Activated CD8-positive, alpha-beta T cell treated with anti-CD3 and anti-CD28 coated beads for 36 hours (primary cell): ENCODE data around the gene MEIS1. TPM values are rescaled to one million over a fixed set of nuclear protein-coding genes. Genes with fewer than 3 reads are reported as not detected.

ENCODE experiments used
- ATAC-seq: fragments of 200-7000 bp; cut with Tn5 transposase; one replicate; pipeline ENCODE4 v1.10.0; 2021; ENCODE audit warnings: mild to moderate bottlenecking, moderate library complexity
- CTCF ChIA-PET: fragments of 350-600 bp; sonication (Branson Sonifier 250); formaldehyde crosslinking; loops from one replicate; lab custom pipeline; 2021; ENCODE audit warnings: antibody characterized with exemption; lab: Charles Lee
- POLR2A ChIA-PET: fragments of 350-600 bp; sonication (Branson Sonifier 250); formaldehyde crosslinking; loops from one replicate; lab custom pipeline; 2021; ENCODE audit warnings: antibody characterized with exemption; lab: Charles Lee
- DNase-seq: peaks from one replicate; pipeline ENCODE4 v3.0.0-alpha.2; 2020
- H3K27ac Mint-ChIP-seq: one replicate; pipeline ENCODE4 v1.8.0; 2021; ENCODE audit warnings: mild to moderate bottlenecking, mixed read lengths
- H3K27me3 Mint-ChIP-seq: one replicate; pipeline ENCODE4 v1.8.0; 2021; ENCODE audit warnings: mixed read lengths
- H3K36me3 Mint-ChIP-seq: one replicate; pipeline ENCODE4 v1.8.0; 2021; ENCODE audit warnings: low read depth, mixed read lengths
- H3K4me1 Mint-ChIP-seq: one replicate; pipeline ENCODE4 v1.8.0; 2021; ENCODE audit warnings: low read depth, mixed read lengths
- H3K4me3 Mint-ChIP-seq: one replicate; pipeline ENCODE4 v1.8.0; 2021; ENCODE audit warnings: mild to moderate bottlenecking, moderate library complexity, mixed read lengths
- H3K9me3 Mint-ChIP-seq: one replicate; pipeline ENCODE4 v1.8.0; 2021; ENCODE audit warnings: mixed read lengths
- CTCF ChIP-seq: fragments of 200-600 bp; IDR thresholded peaks from one replicate; pipeline ENCODE4 v1.8.0; 2022; ENCODE audit warnings: antibody characterized with exemption, mild to moderate bottlenecking
- intact Hi-C: fragments of 100-400 bp; cut with micrococcal nuclease; formaldehyde crosslinking; loops from one replicate; pipeline ENCODE4 v1.10.0; 2022
- total RNA-seq, 2 experiments: library from RNA; stranded (reverse); gene quantifications; one replicate each; pipeline ENCODE4 v1.2.3, GENCODE V29; 2021

The MEIS1 gene
- total RNA-seq, 2 experiments from 2014 or later, result not detected

- H3K27me3 Mint-ChIP-seq, result peaks cover 74% of the 10 kb centered on the region
- H3K36me3 Mint-ChIP-seq, result no peaks in the 10 kb centered on the region
- CTCF ChIA-PET, result no interaction called here
- no peak overlapping the region for H3K27ac Mint-ChIP-seq
- POLR2A ChIA-PET, result no interaction called here
- intact Hi-C loops, result loop anchor here (10.0 kb wide), 1 partner anchor 1596 kb away; no protein-coding TSS in a partner anchor
- no peak for TF ChIP-seq CTCF
- H3K4me3 Mint-ChIP-seq, result no peak overlapping the region
- H3K9me3 Mint-ChIP-seq, result no peaks in the 10 kb centered on the region
- ATAC-seq, result no peak
- DNase-seq, result no peak
- H3K4me1 Mint-ChIP-seq, result peaks cover 15% of the 10 kb centered on the region
Measured at GRCh38 chr2:66438498-66438833, 3.5 kb downstream of the MEIS1 start.

GRCh38 chr2:66438891-66439811 is 4.2 kb downstream of the MEIS1 start:
- ATAC-seq (no peak), DNase-seq (no peak)
- H3K27ac Mint-ChIP-seq, result no peak overlapping the region
- no peak for TF ChIP-seq CTCF
- H3K36me3 Mint-ChIP-seq, result no peaks in the 10 kb centered on the region
- intact Hi-C loops, result loop anchor here (10.0 kb wide), 1 partner anchor 1596 kb away; no protein-coding TSS in a partner anchor
- ChIA-PET CTCF (interaction anchor here (0.9 to 1.0 kb wide), 2 partner anchors 11 to 136 kb away, joined by 3 read pairs; no protein-coding TSS in a partner anchor), POLR2A (no interaction called here)
- H3K4me3 Mint-ChIP-seq, result no peak overlapping the region
- no peaks in the 10 kb centered on the region for H3K9me3 Mint-ChIP-seq
- H3K27me3 Mint-ChIP-seq, result peaks cover 76% of the 10 kb centered on the region
- H3K4me1 Mint-ChIP-seq, result peaks cover 10% of the 10 kb centered on the region

- ChIA-PET POLR2A (no interaction called here), CTCF (interaction anchor here (0.9 to 1.0 kb wide), 2 partner anchors 12 to 135 kb away, joined by 3 read pairs; no protein-coding TSS in a partner anchor)
- intact Hi-C loops, result loop anchor here (10.0 kb wide), 1 partner anchor 1595 kb away; no protein-coding TSS in a partner anchor
- DNase-seq, result no peak
- H3K9me3 Mint-ChIP-seq, result no peaks in the 10 kb centered on the region
- no peak for TF ChIP-seq CTCF
- H3K4me1 Mint-ChIP-seq, result peaks cover 3% of the 10 kb centered on the region
- H3K27ac Mint-ChIP-seq, result no peak overlapping the region
- H3K27me3 Mint-ChIP-seq, result peaks cover 71% of the 10 kb centered on the region
- no peak for ATAC-seq
- H3K4me3 Mint-ChIP-seq, result no peak overlapping the region
- no peaks in the 10 kb centered on the region for H3K36me3 Mint-ChIP-seq
Measured at GRCh38 chr2:66439812-66440542, 5.1 kb downstream of the MEIS1 start.

GRCh38 chr2:66440708-66441497 is 6.0 kb downstream of the MEIS1 start:
- Mint-ChIP-seq H3K4me1 (no peaks in the 10 kb centered on the region), H3K36me3 (no peaks in the 10 kb centered on the region), H3K4me3 (no peak overlapping the region), H3K9me3 (no peaks in the 10 kb centered on the region), H3K27ac (no peak overlapping the region), H3K27me3 (peaks cover 66% of the 10 kb centered on the region)
- intact Hi-C loops, result no loop called here
- DNase-seq (no peak), ATAC-seq (no peak)
- CTCF ChIA-PET, result interaction anchor here (0.9 to 1.0 kb wide), 2 partner anchors 13 to 135 kb away, joined by 3 read pairs; no protein-coding TSS in a partner anchor
- TF ChIP-seq CTCF, result no peak
- POLR2A ChIA-PET, result no interaction called here
